Psoas muscle (tissue), 8 donors: Measurements from ENCODE around the gene JAKMIP1. TPM values are rescaled to one million over a fixed set of nuclear protein-coding genes. Genes with fewer than 3 reads are reported as not detected.
"Not testable (repeated sequence)": the region's sequence is repeated elsewhere in the genome, so short reads cannot be mapped to it uniquely, and the experiment has no call there.

Source experiments
- ATAC-seq, 4 donors: fragments of 200-7000 bp; cut with Tn5 transposase; one replicate each; pipeline ENCODE4 v1.9.1; 2020; ENCODE audit warnings: moderate library complexity in 3 of 4, mild to moderate bottlenecking in 2 of 4
- DNase-seq, 2 donors: peaks; one replicate each; pipeline ENCODE4 v3.0.0-alpha.2; 2020
- H3K27ac ChIP-seq: fragments of 200-600 bp; one replicate; pipeline ENCODE4 v1.8.0; 2022
- H3K27me3 ChIP-seq, 3 donors: fragments of 200-600 bp in 1 of 3; one replicate each; pipeline versions ENCODE4 v1.6.1 to v1.8.0; 2013 to 2022; ENCODE audit warnings: low read length in 2 of 3, mild to moderate bottlenecking in 2 of 3, moderate library complexity in 1 of 3; ENCODE audit not compliant: insufficient read depth in 3 of 3
- H3K36me3 ChIP-seq, 2 donors: fragments of 200-600 bp in 1 of 2; one replicate each; pipeline versions ENCODE4 v1.6.1 to v1.8.0; 2013 to 2022; ENCODE audit warnings: low read depth in 1 of 2, mild to moderate bottlenecking in 1 of 2, moderate library complexity in 1 of 2; ENCODE audit not compliant: insufficient read depth in 1 of 2
- H3K4me1 ChIP-seq: fragments of 200-600 bp; one replicate; pipeline ENCODE4 v1.8.0; 2022
- H3K4me3 ChIP-seq: fragments of 200-600 bp; one replicate; pipeline ENCODE4 v1.8.0; 2022; ENCODE audit warnings: mild to moderate bottlenecking
- H3K9me3 ChIP-seq: fragments of 200-600 bp; one replicate; pipeline ENCODE4 v1.8.0; 2022
- WGBS, 3 donors: extraction: QIAGEN DNeasy Blood & Tissue Kit; methylation state at CpG; one replicate each; pipeline versions ENCODE4 v1.1.6 to v1.1.7; 2013; 5-methylcytosine and 5-hydroxymethylcytosine counted together
- intact Hi-C, 2 donors: fragments of 100-400 bp; cut with DNase I; formaldehyde crosslinking; loops; one replicate each; pipeline versions ENCODE4 v1.11.0 to v1.14.2; 2022
- polyA plus RNA-seq, 3 donors: library from polyadenylated mRNA; stranded (reverse); fragments of 200-250 nt; gene quantifications; one replicate each; pipeline ENCODE4 v1.2.3, GENCODE V29; 2013
- total RNA-seq, 4 donors: library from RNA; stranded (reverse); fragmentation: NEBNext Ultra II Directional in 2 of 4; extraction: Animal tissue kit (Norgen Biotek cat#: 25700) in 2 of 4; gene quantifications; one replicate each; pipeline versions ENCODE4 v1.2.1 to v1.2.4, GENCODE V29; 2021 to 2023
- TF ChIP-seq, protein P1 (sequence below): fragments of 200-600 bp; IDR thresholded peaks from one replicate; pipeline ENCODE4 v1.8.0; 2022; ENCODE audit warnings: antibody characterized with exemption
- donor health status: healthy with polysubstance abuse.
- donor health status: DM: no; HTN: no; CAD: no; lungs with moderate emphysema.
- donor health status: Bipolar disorder and iron deficiency.
- donor health status: healthy.
- donor health status: DM: yes; HTN: yes; CAD: no.
- donor health status: DM: no; HTN: no; CAD: no.
- donor health status: DM: no; HTN: no; CAD: no.
- donor health status: DM: yes; HTN: yes; CAD: no.

The JAKMIP1 gene
- total and polyA plus RNA-seq, 7 donors, result 0.04 TPM; not detected in 6

DNA sequence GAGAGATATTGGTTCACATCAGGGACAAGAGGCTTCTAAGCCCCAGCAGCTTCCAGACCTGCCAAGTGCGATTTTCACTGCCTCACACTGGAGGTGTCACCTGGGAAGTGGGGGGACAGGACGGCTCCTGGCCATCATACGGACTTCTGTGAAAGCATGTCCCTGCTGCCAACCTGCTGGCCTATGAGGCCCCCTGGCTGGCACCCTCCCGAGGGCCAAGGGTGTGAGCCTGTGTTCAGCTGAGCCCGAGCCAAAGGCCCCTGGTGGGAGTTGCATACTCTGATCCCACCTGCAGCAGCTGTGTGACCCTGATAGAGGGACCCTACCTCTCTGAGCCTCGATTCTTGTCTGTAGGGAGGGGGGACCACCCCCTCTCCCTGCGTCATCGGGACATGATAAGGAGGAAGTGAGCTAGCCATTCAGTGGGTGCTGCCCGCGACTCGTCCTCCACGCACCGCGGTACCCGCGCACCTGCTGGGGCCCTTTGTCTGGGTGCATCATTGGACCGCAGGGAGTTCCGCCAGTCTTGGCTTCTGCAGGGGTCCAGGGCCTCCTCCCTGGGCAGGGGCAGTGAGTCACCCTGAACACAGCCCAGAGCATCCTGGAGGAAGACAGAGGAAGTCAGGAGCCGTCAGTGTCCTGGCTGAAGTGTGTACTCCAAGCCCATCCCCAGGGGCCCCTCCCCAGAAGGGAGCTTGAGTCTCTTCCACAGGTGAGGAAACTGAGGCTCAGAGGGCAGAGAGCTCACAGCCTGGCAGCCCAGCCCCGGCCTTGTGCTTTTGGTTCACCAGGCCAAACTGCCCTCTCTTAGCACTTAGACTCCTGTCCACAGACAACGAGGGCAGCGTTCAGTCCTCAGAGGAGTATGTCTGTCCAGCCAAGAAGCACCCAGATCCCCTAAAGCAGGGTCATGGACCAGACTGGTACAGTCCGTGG is 206.2 kb downstream of the JAKMIP1 start:
- 82 to 85% (median 84%) methylated on average over 23 of the region's 23 CpGs for WGBS, 3 donors
- TF ChIP-seq, protein P1, sequence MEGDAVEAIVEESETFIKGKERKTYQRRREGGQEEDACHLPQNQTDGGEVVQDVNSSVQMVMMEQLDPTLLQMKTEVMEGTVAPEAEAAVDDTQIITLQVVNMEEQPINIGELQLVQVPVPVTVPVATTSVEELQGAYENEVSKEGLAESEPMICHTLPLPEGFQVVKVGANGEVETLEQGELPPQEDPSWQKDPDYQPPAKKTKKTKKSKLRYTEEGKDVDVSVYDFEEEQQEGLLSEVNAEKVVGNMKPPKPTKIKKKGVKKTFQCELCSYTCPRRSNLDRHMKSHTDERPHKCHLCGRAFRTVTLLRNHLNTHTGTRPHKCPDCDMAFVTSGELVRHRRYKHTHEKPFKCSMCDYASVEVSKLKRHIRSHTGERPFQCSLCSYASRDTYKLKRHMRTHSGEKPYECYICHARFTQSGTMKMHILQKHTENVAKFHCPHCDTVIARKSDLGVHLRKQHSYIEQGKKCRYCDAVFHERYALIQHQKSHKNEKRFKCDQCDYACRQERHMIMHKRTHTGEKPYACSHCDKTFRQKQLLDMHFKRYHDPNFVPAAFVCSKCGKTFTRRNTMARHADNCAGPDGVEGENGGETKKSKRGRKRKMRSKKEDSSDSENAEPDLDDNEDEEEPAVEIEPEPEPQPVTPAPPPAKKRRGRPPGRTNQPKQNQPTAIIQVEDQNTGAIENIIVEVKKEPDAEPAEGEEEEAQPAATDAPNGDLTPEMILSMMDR, result no peak
- no peak overlapping the region for H3K4me3 ChIP-seq
- intact Hi-C loops, result no loop called here
- ATAC-seq (no peak), DNase-seq (no peak)
- no peaks in the 10 kb centered on the region for H3K4me1 ChIP-seq
- no peaks in the 10 kb centered on the region for H3K36me3 ChIP-seq
- no peak overlapping the region for H3K27ac ChIP-seq
- H3K27me3 ChIP-seq, result peaks cover 0 to 9% (median 6%) of the 10 kb centered on the region in 3 donors
- H3K9me3 ChIP-seq, result no peaks in the 10 kb centered on the region

DNA sequence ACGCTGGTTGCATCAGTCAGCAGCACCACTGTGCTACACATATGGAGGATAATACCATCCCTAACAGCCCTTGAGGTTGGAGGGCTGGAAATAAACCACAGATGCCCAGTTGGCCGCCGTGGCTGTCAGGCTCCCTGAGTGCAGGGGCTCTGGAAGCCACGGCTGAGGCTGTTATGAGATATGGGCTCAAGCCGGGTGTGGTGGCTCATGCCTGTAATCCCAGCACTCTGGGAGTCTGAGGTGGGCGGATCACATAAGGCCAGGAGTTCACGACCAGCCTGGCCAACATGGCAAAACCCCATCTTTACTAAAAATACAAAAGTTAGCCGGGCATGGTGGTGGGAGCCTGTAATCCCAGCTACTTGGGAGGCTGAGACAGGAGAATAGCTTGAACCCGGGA is 207.0 kb downstream of the JAKMIP1 start:
- H3K9me3 ChIP-seq, DNase-seq, H3K27me3 ChIP-seq, ATAC-seq, intact Hi-C loops, H3K36me3 ChIP-seq, H3K4me1 ChIP-seq, H3K27ac ChIP-seq, H3K4me3 ChIP-seq: not testable (repeated sequence)
- WGBS, 3 donors, result 55 to 64% (median 61%) methylated on average over 9 of the region's 9 CpGs

DNA sequence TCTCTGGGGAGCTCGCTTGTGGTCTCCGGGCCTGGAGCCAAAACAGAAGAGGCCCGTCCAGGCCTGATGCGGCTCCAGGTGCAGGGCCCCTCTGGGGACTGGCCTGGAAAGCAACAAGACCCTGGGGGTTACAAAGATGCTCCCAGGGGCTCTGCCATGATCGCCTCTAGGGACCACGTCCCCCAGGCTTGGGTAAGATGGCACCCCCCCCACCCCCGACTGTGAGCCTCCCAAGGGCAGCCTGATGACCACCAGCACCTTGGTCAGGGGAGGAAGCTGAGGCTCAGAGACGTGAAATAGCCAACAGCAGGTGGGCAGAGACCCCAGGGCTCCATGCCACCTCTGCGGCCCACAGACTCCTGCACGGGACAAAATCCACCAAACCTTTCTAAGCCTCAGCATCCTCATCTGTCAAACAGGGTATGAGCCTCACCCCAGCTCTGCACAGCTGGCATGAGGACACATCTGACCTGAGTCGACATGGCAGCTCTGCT is 207.5 kb downstream of the JAKMIP1 start:
- WGBS, 3 donors, result 49 to 61% (median 55%) methylated on average over 11 of the region's 11 CpGs
- Histone ChIP-seq H3K27me3 (peaks cover 0 to 7% (median 6%) of the 10 kb centered on the region in 3 donors), H3K36me3 (no peaks in the 10 kb centered on the region), H3K4me3 (no peak overlapping the region), H3K27ac (no peak overlapping the region), H3K4me1 (no peaks in the 10 kb centered on the region), H3K9me3 (no peaks in the 10 kb centered on the region)
- ATAC-seq, result no peak
- TF ChIP-seq, protein P1, result no peak
- DNase-seq, result no peak
- intact Hi-C loops, result no loop called here

DNA sequence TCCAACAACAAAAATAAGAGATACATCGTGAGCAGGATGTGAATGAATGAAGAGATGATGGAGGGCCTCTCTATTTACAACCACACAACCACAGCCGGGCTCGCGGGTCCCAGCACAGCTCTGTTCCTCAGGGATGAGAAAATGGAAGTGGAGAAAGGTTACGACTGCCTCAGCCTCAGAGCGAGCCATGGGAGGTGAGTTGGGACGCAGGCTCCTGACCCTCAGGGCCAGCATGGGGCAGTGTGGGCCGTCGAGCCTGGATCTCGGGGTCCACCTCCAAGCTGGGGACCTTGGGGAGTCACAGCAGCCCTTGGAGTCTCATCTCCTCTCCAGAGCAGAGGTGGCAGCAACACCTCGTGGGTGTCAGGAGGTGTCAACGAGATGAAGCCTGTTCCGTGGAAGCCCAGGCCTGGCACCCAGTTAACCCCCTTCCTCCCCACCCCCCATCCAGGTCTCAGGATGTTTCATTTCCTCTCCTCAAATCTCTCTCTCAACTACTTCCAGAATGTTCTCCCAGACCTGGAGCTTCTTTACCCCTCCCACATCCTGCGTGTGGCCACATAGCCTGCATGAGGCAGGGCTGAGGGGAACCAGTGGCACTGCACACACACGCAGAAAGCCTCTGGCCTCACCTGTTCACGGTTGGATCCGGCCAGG is 208.1 kb downstream of the JAKMIP1 start:
- H3K4me1 ChIP-seq, result no peaks in the 10 kb centered on the region
- TF ChIP-seq, protein P1, result no peak
- H3K9me3 ChIP-seq, result no peaks in the 10 kb centered on the region
- DNase-seq, result no peak
- no peak for ATAC-seq
- H3K27me3 ChIP-seq, result peaks cover 0 to 7% (median 6%) of the 10 kb centered on the region in 3 donors
- intact Hi-C loops, result no loop called here
- H3K4me3 ChIP-seq, result no peak overlapping the region
- no peak overlapping the region for H3K27ac ChIP-seq
- H3K36me3 ChIP-seq, result no peaks in the 10 kb centered on the region
- 66 to 71% (median 66%) methylated on average over 17 of the region's 17 CpGs for WGBS, 3 donors

DNA sequence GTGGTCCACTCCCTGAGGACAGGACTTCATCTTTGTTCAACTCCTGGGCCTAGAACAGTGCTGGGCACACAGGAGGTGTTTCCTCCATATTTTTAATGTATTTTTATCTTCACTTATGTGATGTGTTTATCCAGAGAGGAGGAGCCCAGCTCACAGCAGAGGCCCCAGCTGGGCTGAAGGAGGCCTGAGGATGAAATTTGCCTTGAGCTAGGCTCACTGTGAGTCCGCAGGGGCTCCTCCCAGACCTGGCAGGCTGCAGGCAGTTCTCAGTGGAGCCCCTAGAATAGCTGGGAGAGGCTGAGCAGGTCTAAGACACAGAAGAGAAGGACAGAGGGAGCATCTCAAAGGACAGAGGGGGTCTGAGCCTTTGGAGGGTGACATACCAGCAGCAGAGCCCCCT is 208.9 kb downstream of the JAKMIP1 start:
- DNase-seq, result no peak
- TF ChIP-seq, protein P1, result no peak
- Histone ChIP-seq H3K4me3 (no peak overlapping the region), H3K27me3 (peaks cover 0 to 7% (median 6%) of the 10 kb centered on the region in 3 donors), H3K9me3 (no peaks in the 10 kb centered on the region), H3K4me1 (no peaks in the 10 kb centered on the region), H3K36me3 (no peaks in the 10 kb centered on the region), H3K27ac (no peak overlapping the region)
- WGBS, 3 donors, result 11 to 69% (median 50%) methylated on average over 1 of the region's 1 CpG
- intact Hi-C loops, result no loop called here
- no peak for ATAC-seq
